HEK293T (cell line): ENCODE data around the gene RPS19.
"Not testable (repeated sequence)": the region's sequence is repeated elsewhere in the genome, so short reads cannot be mapped to it uniquely, and the experiment has no call there.

Source experiments
- CTCF ChIA-PET: fragments of 350-600 bp; formaldehyde crosslinking; extraction: SDS; loops from one replicate; lab custom pipeline; 2021; ENCODE audit warnings: antibody characterized with exemption, inconsistent platforms; lab: Yijun Ruan, JAX
- POLR2A ChIA-PET: fragments of 350-600 bp; formaldehyde crosslinking; extraction: SDS; loops from one replicate; lab custom pipeline; 2020; ENCODE audit warnings: antibody characterized with exemption, inconsistent platforms; lab: Yijun Ruan, JAX
- DNase-seq: peaks from one replicate; pipeline ENCODE4 v3.0.0; 2012; ENCODE audit warnings: mixed read lengths; ENCODE audit errors: extremely low spot score
- ARNT ChIP-seq: fragments of 450-650 bp; IDR thresholded peaks from 2 replicates; pipeline ENCODE4 v1.6.1; 2017; ENCODE audit warnings: mild to moderate bottlenecking
- BHLHE40 ChIP-seq: fragments of 450-650 bp; IDR thresholded peaks from 2 replicates; pipeline ENCODE4 v1.6.1; 2016; ENCODE audit warnings: mild to moderate bottlenecking, moderate library complexity, borderline replicate concordance
- CTBP1 ChIP-seq: fragments of 450-650 bp; IDR thresholded peaks from 2 replicates; pipeline ENCODE4 v1.6.1; 2016; ENCODE audit warnings: borderline replicate concordance
- ELF4 ChIP-seq: fragments of 450-650 bp; IDR thresholded peaks from 2 replicates; pipeline ENCODE4 v1.6.1; 2017; ENCODE audit warnings: antibody characterized with exemption
- FOXA1 ChIP-seq: fragments of 450-650 bp; IDR thresholded peaks from 2 replicates; pipeline ENCODE4 v1.6.1; 2016; ENCODE audit warnings: mild to moderate bottlenecking
- FOXK2 ChIP-seq: fragments of 450-650 bp; IDR thresholded peaks from 2 replicates; pipeline ENCODE4 v1.6.1; 2016; ENCODE audit warnings: mild to moderate bottlenecking
- FOXM1 ChIP-seq: fragments of 450-650 bp; IDR thresholded peaks from 2 replicates; pipeline ENCODE4 v1.6.1; 2017; ENCODE audit warnings: mild to moderate bottlenecking, borderline replicate concordance
- HDGF ChIP-seq: fragments of 450-650 bp; IDR thresholded peaks from 2 replicates; pipeline ENCODE4 v1.6.1; 2017; ENCODE audit warnings: antibody characterized with exemption, borderline replicate concordance
- L3MBTL2 ChIP-seq: fragments of 450-650 bp; conservative IDR thresholded peaks from 2 replicates; pipeline ENCODE4 v1.6.1; 2016; ENCODE audit warnings: mild to moderate bottlenecking
- LEF1 ChIP-seq: fragments of 450-650 bp; IDR thresholded peaks from 2 replicates; pipeline ENCODE4 v1.6.1; 2017; ENCODE audit warnings: mild to moderate bottlenecking, borderline replicate concordance
- NFRKB ChIP-seq: fragments of 450-650 bp; IDR thresholded peaks from 2 replicates; pipeline ENCODE4 v1.6.1; 2016; ENCODE audit warnings: mild to moderate bottlenecking, moderate library complexity
- SP1 ChIP-seq: fragments of 450-650 bp; IDR thresholded peaks from 2 replicates; pipeline ENCODE4 v1.6.1; 2017
- SUZ12 ChIP-seq: fragments of 450-650 bp; IDR thresholded peaks from 2 replicates; pipeline ENCODE4 v1.6.1; 2016; ENCODE audit warnings: mild to moderate bottlenecking
- TARDBP ChIP-seq: fragments of 450-650 bp; IDR thresholded peaks from 2 replicates; pipeline ENCODE4 v1.6.1; 2016
- ZNF384 ChIP-seq: fragments of 450-650 bp; IDR thresholded peaks from 2 replicates; pipeline ENCODE4 v1.6.1; 2016
- TF ChIP-seq, protein P1 (sequence below): fragments of 450-650 bp; IDR thresholded peaks from 2 replicates; pipeline ENCODE4 v1.6.1; 2016

The RPS19 gene

DNA sequence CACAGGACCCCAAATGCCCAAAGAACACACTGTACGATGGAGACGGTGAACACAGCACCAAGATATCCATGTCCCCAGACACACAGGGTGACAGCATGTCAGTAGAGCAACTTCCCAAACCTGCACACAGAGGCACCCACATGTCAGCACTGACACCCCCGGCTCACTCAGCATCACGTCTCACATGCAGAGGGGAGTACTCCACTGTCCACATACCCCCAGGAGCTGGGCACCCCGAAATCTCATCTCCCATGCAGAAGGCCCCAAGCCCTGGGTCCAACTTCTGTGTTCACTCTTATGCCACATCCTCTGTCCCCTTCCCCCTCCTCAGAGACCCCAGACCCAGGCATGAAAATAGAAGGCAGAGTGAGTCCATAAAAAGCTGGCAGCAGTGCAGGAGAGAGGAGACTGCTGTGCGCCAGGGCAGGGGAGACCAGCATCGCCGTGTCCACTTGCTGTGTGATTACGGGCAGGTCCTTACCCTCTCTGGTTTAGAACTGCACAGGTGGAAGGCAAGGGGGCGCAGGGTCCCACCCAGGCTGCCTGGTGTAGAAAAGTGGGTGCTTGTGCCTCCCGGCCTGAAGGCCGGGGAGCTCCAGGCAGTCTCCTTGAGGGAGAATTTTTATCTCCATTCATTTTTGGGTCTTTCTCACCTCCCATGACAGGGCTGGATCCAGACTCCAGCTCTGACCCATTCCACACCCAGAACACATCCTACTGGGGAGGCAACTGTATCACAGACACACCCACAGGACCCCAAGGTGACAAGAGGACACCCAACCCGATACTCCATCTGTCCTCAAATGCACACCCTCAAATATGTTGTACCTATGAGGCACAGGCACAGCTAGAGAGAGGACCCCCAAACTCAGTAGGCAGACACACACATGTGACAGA is 51.2 kb downstream of the RPS19 start:
- no peak for DNase-seq
- ChIA-PET CTCF (interaction anchor here (0.6 kb wide), 1 partner anchor 11 kb away, joined by 3 read pairs; no protein-coding TSS in a partner anchor), POLR2A (interaction anchor here (0.7 to 1.6 kb wide), 3 partner anchors 27 to 57 kb away, joined by 3 to 7 read pairs (median 4); partner anchors contain the start of gene RPS19)
- no peak for TF ChIP-seq BHLHE40
- no peak for TF ChIP-seq TARDBP
- no peak for TF ChIP-seq L3MBTL2
- TF ChIP-seq ARNT = no peak
- TF ChIP-seq LEF1 = no peak

DNA sequence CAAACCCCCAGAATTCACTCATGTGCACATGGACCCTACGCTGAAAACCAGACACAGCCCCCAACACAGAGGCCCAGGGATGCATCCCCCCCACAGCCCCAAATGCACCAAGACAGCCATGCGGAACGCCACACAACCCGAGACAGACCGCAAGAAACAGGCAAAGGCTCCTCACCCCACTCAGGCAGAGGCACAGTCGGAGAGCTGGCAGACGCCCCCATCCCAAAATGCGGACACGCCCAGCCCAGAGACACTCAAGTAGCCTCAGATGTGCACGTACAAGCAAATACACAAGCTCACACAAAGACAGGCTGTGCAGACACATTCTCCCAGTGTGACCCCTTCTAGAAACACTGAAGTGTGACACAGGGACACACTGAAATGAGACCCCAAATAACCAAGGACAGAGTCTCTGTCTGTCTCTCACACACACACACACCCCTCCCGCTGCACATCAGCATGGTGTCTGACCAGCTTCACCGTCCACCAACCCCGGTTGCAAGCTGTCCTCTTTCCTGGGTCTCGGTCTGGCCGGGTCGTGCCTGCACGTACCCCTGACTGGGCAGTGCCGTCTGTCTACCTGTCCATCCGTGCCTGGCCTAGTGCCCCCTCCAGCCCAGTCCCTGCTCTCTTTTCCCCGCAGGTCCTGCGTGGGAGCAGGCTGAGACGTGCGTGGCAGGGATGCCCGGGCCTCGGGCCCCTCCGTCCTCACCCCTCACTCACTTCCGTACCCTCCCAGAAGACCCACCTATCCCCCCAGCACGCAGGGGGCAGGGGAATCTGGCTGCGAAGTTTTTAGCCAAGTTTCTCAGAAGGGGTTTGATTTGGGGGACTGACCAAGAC is 52.1 kb downstream of the RPS19 start:
- ChIA-PET CTCF (interaction anchor here (0.6 kb wide), 1 partner anchor 10 kb away, joined by 3 read pairs; no protein-coding TSS in a partner anchor), POLR2A (interaction anchor here (1.1 to 1.6 kb wide), 2 partner anchors 28 to 52 kb away, joined by 4 to 7 read pairs; partner anchors contain the start of gene RPS19)
- TF ChIP-seq NFRKB = no peak
- no peak for TF ChIP-seq FOXM1
- no peak for TF ChIP-seq ZNF384
- no peak for TF ChIP-seq ARNT
- TF ChIP-seq, protein P1, sequence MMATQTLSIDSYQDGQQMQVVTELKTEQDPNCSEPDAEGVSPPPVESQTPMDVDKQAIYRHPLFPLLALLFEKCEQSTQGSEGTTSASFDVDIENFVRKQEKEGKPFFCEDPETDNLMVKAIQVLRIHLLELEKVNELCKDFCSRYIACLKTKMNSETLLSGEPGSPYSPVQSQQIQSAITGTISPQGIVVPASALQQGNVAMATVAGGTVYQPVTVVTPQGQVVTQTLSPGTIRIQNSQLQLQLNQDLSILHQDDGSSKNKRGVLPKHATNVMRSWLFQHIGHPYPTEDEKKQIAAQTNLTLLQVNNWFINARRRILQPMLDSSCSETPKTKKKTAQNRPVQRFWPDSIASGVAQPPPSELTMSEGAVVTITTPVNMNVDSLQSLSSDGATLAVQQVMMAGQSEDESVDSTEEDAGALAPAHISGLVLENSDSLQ = no peak
- TF ChIP-seq LEF1 = no peak
- no peak for TF ChIP-seq FOXK2
- no peak for TF ChIP-seq FOXA1
- TF ChIP-seq CTBP1 = no peak
- TF ChIP-seq BHLHE40 = no peak
- TF ChIP-seq HDGF = no peak
- no peak for TF ChIP-seq SUZ12
- TF ChIP-seq ELF4 = no peak
- no peak for TF ChIP-seq SP1
- TF ChIP-seq TARDBP = no peak
- TF ChIP-seq L3MBTL2 = no peak
- no peak for DNase-seq

DNA sequence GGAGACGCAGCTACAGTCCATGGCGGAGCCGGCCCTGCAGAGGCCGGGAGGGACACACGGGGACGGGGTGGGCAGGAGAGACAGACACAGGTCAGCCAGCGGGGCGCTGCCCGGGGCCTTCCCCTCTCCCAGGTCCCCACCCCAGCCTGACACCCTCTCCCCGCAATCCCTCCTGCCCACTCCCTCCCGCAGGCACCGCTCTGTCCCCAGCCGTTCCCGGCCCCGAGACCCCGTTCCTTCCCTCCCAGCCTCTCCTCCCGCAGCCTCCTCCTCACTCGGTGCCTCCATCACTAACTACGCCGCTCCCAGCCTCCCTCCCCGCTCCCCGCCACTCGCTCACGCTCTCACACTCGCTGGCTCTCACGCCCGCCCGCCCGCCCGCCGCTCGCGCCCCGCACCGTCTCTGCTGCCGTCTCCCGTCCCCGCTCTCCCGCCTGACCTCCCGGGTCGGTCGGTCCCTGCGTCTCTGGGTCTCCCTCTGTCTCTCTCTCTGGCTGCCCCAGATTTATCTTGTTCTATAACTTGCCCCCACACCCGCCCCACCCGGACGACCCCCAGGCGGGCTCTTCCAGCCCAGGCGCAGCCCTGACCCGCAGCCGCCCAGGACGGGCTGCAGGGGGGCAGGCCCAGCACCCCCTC is 53.0 kb downstream of the RPS19 start:
- ChIA-PET CTCF (no interaction called here), POLR2A (no interaction called here)
- DNase-seq = no peak
- no peak for TF ChIP-seq BHLHE40
- no peak for TF ChIP-seq ELF4

DNA sequence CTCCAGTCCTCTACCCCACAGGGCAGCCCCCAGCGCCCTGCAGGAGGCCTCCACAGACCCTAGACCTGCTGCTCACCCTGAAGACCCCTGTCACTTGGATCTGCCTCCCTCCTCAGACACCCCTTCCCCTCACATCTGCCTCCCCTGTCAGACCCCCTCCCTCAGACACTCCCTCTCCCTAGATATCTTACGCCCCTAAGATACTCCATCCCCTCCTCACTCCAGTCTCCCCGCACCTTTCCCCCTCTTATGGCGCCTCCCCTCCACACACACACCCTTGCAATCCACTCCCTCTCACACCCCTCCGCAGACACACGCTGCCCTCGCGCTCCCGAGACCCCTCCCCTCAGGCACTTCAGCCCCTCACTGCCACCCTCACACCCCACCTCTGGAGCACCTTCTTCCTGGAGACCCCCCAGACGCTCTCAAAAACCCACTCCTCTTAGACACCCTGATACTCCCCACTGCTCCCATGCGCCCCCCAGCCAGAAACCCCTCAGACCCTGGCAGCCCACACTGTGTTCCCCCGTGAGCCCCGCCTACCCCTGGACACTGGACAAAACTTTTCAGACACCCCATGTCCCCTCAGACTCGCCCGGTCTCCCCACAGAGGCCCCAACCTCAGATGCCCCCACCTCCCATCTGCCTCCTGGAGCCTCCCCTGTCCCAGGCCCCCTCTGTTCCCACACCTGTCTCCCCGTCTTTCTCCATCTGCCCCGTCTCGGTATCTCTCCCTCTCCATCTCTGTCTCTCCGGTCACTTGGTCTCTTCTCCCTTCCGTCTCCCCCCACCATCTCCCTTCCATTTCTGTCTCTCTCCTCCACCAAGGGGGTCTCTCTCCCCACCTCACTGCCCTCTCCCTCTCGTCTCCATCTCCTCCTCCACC is 53.7 kb downstream of the RPS19 start:
- ChIA-PET CTCF (no interaction called here), POLR2A (no interaction called here)
- TF ChIP-seq ZNF384 (no peak), BHLHE40 (no peak), ELF4 (no peak), CTBP1 (no peak), SUZ12 (no peak), FOXA1 (no peak), L3MBTL2 (no peak), LEF1 (no peak), SP1 (no peak)
- TF ChIP-seq, protein P1 = no peak
- DNase-seq = no peak

DNA sequence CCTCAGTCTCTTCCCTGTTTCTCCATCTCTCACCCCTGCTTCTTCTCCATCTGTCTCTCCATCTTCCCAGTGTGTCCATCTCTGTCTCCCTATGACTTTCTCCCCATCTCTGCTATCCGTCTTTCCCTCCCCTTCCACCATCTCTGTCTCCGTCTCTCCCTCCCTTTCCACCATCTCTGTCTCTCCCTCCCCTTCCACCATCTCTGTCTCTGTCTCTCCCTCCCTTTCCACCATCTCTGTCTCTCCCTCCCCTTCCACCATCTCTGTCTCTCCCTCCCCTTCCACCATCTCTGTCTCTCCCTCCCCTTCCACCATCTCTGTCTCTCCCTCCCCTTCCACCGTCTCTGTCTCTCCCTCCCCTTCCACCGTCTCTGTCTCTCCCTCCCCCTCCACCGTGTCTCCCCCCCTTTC is 54.4 kb downstream of the RPS19 start:
- CTCF ChIA-PET, DNase-seq, POLR2A ChIA-PET: not testable (repeated sequence)
